Cardiac muscle cell (in vitro differentiated cells and primary cell): Measurements from ENCODE around the gene TSPEAR. TPM values are rescaled to one million over a fixed set of nuclear protein-coding genes. Genes with fewer than 3 reads are reported as not detected.
A peak's percentile ranks its signal among the peaks of the same experiment; 100 is the strongest.
"Not testable (repeated sequence)": the region's sequence is repeated elsewhere in the genome, so short reads cannot be mapped to it uniquely, and the experiment has no call there.

Experiments used
- DNase-seq, 2 donors: peaks; one replicate each; pipeline versions ENCODE4 v3.0.0 to v3.0.0-alpha.2; 2010 to 2017; ENCODE audit warnings: low read depth in 1 of 2, low spot score in 1 of 2
- H3K27ac ChIP-seq: fragments of 200-600 bp; sonication (generic); 2 replicates; pipeline ENCODE4 v1.5.1; 2016
- H3K27me3 ChIP-seq: fragments of 200-600 bp; sonication (generic); 2 replicates; pipeline ENCODE4 v1.6.0; 2016; ENCODE audit warnings: control low read depth
- H3K36me3 ChIP-seq: fragments of 200-600 bp; sonication (generic); 2 replicates; pipeline ENCODE4 v1.5.1; 2016; ENCODE audit warnings: control low read depth
- H3K4me1 ChIP-seq: fragments of 200-600 bp; sonication (generic); 2 replicates; pipeline ENCODE4 v1.8.1; 2017; ENCODE audit warnings: low read depth, mild to moderate bottlenecking, mixed run types
- H3K4me3 ChIP-seq: fragments of 200-600 bp; sonication (generic); 2 replicates; pipeline ENCODE4 v1.5.1; 2016; ENCODE audit warnings: mild to moderate bottlenecking
- H3K9me3 ChIP-seq: fragments of 200-600 bp; sonication (generic); 2 replicates; pipeline ENCODE4 v1.5.1; 2017; ENCODE audit warnings: low read depth, mild to moderate bottlenecking, control low read depth
- CTCF ChIP-seq: IDR thresholded peaks from 2 replicates; pipeline ENCODE4 v1.5.1; 2012; ENCODE audit warnings: low read depth, mild to moderate bottlenecking, low read length
- polyA plus RNA-seq: library from polyadenylated mRNA; unstranded; fragments of >200 nt; fragmentation: Nextera tagmentation; extraction: Ambion mirVana; gene quantifications from 2 replicates; pipeline ENCODE4 v1.2.1, GENCODE V29; 2016
- total RNA-seq: library from RNA; depleted of rRNA; stranded (reverse); fragments of >200 nt; gene quantifications from 2 replicates; pipeline ENCODE4 v1.2.3, GENCODE V29; 2016

TSPEAR gene
- total and polyA plus RNA-seq, 2 experiments from 2014 or later: 2.8 to 3.4 TPM

DNA sequence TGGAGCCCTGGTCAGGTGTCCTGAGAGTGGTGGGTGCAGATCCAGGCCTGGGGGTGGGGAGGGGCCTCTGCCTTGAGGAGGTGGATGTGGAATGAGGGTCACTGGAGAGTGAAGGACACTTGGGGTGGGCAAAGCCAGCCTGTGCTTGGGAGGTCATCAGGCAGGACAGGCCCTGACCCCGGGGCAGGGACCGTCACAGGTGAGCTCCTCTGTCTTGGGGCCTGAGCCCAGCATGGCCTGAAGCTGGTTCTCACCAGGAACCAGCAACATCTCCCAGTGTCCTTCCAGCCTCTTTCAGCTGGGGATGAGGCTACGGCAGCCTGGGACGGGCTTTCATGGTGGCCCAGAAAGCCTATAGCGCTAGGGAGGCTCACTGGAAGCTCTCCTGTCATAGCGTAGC lies 159.2 kb downstream of the TSPEAR start:
- Histone ChIP-seq H3K4me1 (peaks cover 14% of the 10 kb centered on the region), H3K9me3 (no peaks in the 10 kb centered on the region), H3K4me3 (no peak overlapping the region), H3K36me3 (no peaks in the 10 kb centered on the region), H3K27ac (no peak overlapping the region), H3K27me3 (no peaks in the 10 kb centered on the region)
- no peak for TF ChIP-seq CTCF
- no peak for DNase-seq

DNA sequence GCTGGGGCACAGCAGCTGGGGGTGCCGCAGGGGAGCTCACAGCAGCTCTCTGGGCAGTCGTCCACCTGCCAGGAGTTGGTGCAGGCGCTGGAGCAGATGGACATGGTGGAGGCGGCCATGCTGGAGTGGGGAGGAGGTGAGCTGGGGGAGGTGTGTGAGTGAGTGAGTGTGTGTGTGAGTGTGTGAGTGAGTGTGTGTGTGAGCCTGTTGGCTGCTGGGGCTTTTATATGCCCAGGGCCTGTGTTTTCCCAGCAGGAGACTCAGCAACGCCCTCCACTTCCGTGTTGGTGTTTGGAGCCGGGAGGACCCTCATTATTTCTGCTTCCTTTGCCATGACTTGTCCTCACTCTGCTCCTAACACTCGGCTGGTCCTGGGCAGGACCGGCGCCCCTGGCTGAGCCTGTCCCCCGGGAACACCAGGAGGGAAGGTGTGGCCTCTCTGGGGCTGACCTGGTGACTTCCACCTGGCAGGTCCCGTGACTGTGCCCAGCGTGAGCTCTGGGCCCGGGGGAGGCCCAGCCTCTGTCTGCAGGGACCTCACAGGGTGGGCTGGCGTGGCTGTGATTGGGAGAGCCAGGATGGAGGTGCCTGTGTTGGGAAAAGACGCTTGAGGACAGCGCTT lies 159.9 kb downstream of the TSPEAR start, which contains the start of gene KRTAP10-2:
KRTAP10-2 (minus strand) TSS at position 166 of the 622 bp plus-strand sequence; CDS start at position 119, 47 bp downstream.
- Histone ChIP-seq H3K4me1 (peaks cover 14% of the 10 kb centered on the region), H3K36me3 (no peaks in the 10 kb centered on the region), H3K27me3 (no peaks in the 10 kb centered on the region), H3K9me3 (no peaks in the 10 kb centered on the region), H3K4me3 (no peak within 1 kb of the TSS), H3K27ac (no peak within 1 kb of the TSS)
- no peak for TF ChIP-seq CTCF
- DNase-seq: no peak

GRCh38 chr21:44550807-44551206 lies 160.6 kb downstream of the TSPEAR start:
- H3K36me3 ChIP-seq: no peaks in the 10 kb centered on the region
- no peak for TF ChIP-seq CTCF
- H3K9me3 ChIP-seq: no peaks in the 10 kb centered on the region
- peaks cover 14% of the 10 kb centered on the region for H3K4me1 ChIP-seq
- no peak overlapping the region for H3K4me3 ChIP-seq
- H3K27ac ChIP-seq: no peak overlapping the region
- no peak for DNase-seq
- H3K27me3 ChIP-seq: no peaks in the 10 kb centered on the region

GRCh38 chr21:44550285-44550684 lies 161.1 kb downstream of the TSPEAR start:
- not testable (repeated sequence) for H3K27me3 ChIP-seq, H3K36me3 ChIP-seq, H3K9me3 ChIP-seq, H3K27ac ChIP-seq, H3K4me3 ChIP-seq, DNase-seq
- H3K4me1 ChIP-seq: peaks cover 14% of the 10 kb centered on the region

DNA sequence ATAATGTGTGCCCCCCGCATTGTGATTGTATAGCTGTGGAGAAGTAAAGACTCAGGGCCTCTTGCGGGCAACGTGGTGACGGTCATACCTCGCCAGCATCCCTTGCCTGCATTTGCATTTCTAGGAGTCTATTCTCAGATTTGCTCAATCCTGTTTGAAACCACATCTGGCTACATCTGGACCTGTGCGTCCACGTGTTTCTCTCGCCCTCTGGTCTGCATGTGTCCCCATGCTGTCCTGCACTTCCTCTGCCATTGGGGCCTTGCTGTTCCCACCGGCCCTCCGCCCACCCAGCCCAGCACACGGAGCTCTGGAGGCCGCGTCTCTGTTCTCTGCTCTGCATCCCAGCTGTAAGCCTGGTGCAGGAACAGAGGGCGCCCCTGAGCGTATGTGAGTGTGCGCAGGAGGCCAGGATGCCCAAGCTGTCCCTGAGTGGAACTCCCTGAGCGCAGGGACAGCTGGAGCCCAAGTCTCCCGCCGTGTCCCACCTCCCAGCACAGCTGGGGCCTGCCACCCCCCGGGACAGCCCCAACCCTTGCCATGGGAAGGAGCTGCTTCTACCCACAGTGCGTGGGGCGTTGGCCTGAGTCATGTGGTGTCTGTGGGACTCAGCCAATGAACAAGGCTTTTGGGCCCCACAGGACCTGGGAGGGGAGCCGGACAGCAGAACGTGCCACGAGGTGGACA lies 161.7 kb downstream of the TSPEAR start:
- H3K4me1 ChIP-seq: peaks cover 14% of the 10 kb centered on the region
- peak overlapping the region; percentile 89 for H3K27ac ChIP-seq

More for the DNA sequence above, 161.7 kb downstream of the TSPEAR start:
- Histone ChIP-seq H3K9me3 (no peaks in the 10 kb centered on the region), H3K27me3 (no peaks in the 10 kb centered on the region), H3K4me3 (no peak overlapping the region), H3K36me3 (no peaks in the 10 kb centered on the region)
- DNase-seq: no peak
- no peak for TF ChIP-seq CTCF
